OCI-LY7 (cell line): ENCODE measurements around the gene CDRT15L2.
"Not testable (repeated sequence)": the region's sequence is repeated elsewhere in the genome, so short reads cannot be mapped to it uniquely, and the experiment has no call there.

Experiments
- CTCF ChIP-seq: fragments of 200-600 bp; sonication (generic); conservative IDR thresholded peaks from 2 replicates; pipeline ENCODE4 v1.5.1; 2014; ENCODE audit warnings: mild to moderate bottlenecking, antibody characterized with exemption, low read length, moderate library complexity, mixed read lengths
- EZH2phosphoT487 ChIP-seq: fragments of 200-600 bp; sonication (generic); IDR thresholded peaks from 2 replicates; pipeline ENCODE4 v1.6.1; 2018; ENCODE audit warnings: low read depth, borderline replicate concordance, mild to moderate bottlenecking, mixed run types, antibody characterized with exemption, low read length, moderate library complexity, mixed read lengths

- TF ChIP-seq CTCF, EZH2phosphoT487: not testable (repeated sequence)
These were observed 44.6 kb upstream of the CDRT15L2 start for GRCh38 chr17:20534711-20535550.
